SK-N-SH (cell line): ENCODE measurements around the gene NDST4.

Source experiments
- CHD2 ChIP-seq: fragments of 150-350 bp; IDR thresholded peaks from 2 replicates; pipeline ENCODE4 v1.6.1; 2018; ENCODE audit warnings: low read length; ENCODE audit not compliant: partially characterized antibody
- CTCF ChIP-seq: fragments of 200-600 bp; sonication (generic); IDR thresholded peaks from 2 replicates; pipeline ENCODE4 v1.6.1; 2017; ENCODE audit warnings: antibody characterized with exemption, mild to moderate bottlenecking, moderate library complexity
- TF ChIP-seq, protein P1 (sequence below): IDR thresholded peaks from 2 replicates; pipeline ENCODE4 v1.6.1; 2012; ENCODE audit warnings: mild to moderate bottlenecking, low read depth, low read length, moderate library complexity

DNA sequence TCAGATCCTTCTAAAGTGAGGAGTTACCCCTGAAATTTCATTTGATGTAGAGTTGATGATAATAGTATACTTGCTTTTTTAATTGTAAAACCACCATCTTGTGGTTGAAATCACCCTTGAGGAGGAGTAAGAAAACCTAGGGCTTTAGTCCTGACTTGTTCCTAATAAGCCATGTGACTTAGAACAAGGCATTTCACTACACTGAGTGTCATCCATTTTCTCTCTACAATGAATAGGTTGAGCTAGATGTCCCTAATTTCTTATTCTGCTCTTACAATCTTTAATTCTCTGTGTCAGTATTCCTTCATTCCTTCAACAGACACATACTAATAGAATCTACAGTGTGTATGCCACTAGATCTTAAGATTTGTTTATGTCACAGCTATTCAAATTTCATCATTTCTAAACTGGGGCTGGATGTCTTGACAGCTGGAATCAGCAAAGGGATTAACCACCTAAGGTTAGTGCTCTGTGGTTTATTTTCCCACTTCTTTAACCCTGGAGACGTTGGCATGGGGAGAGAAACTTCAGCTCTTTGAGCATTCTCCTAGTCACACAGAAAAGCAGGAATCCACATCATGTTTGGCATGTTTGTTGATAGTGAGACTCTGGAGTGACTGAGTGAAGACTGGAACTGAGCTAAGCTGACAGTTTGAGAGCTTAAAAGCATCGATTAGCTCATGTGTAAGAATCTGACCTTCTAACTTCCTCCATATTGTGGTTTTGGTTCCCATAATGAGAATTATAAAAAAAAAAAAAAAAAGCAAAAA is 246.3 kb downstream of the NDST4 start:
- TF ChIP-seq CTCF (no peak), CHD2 (no peak)
- TF ChIP-seq, protein P1, sequence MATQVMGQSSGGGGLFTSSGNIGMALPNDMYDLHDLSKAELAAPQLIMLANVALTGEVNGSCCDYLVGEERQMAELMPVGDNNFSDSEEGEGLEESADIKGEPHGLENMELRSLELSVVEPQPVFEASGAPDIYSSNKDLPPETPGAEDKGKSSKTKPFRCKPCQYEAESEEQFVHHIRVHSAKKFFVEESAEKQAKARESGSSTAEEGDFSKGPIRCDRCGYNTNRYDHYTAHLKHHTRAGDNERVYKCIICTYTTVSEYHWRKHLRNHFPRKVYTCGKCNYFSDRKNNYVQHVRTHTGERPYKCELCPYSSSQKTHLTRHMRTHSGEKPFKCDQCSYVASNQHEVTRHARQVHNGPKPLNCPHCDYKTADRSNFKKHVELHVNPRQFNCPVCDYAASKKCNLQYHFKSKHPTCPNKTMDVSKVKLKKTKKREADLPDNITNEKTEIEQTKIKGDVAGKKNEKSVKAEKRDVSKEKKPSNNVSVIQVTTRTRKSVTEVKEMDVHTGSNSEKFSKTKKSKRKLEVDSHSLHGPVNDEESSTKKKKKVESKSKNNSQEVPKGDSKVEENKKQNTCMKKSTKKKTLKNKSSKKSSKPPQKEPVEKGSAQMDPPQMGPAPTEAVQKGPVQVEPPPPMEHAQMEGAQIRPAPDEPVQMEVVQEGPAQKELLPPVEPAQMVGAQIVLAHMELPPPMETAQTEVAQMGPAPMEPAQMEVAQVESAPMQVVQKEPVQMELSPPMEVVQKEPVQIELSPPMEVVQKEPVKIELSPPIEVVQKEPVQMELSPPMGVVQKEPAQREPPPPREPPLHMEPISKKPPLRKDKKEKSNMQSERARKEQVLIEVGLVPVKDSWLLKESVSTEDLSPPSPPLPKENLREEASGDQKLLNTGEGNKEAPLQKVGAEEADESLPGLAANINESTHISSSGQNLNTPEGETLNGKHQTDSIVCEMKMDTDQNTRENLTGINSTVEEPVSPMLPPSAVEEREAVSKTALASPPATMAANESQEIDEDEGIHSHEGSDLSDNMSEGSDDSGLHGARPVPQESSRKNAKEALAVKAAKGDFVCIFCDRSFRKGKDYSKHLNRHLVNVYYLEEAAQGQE: no peak
